ENCODE data around the gene GLI3.
A peak's percentile ranks its signal among the peaks of the same experiment; 100 is the strongest.

GLI3 gene

DNA sequence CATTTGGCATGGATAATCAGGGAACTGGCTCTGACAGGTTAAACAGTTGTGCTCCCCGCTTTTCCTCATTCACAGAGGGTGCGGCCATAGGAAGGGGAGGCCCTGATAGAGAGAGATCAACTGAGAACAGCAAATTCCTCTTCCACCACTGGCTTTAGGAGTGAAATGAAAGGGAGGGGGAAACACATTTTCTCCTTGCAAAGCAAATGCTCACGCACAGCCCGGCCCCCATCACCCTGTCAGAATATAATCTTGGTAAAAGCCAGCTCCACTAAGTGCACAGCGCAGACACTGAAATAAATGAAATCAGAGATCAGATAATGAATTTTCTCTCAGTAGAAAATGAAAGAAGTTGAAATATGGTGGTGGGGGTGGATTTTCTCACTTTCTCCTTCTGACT, 187.2 kb downstream of the GLI3 start:
- H3K9me3 ChIP-seq (replicated peaks in 1 of 11): no peaks in the 10 kb centered on the region
- no peaks in the 10 kb centered on the region for H4K20me1 ChIP-seq
- no peak overlapping the region for H3K9ac ChIP-seq
- no peak overlapping the region for H3K4me3 ChIP-seq
- no peak overlapping the region for H3K27ac ChIP-seq
- no peak for TF ChIP-seq Cebpa-rat (IDR thresholded peaks at IDR 0.05)
- H3K36me3 ChIP-seq: peaks cover 13 to 39% (median 27%) of the 10 kb centered on the region in 11 experiments; a peak in 20 of 22 replicates
- no peak overlapping the region for H3K4me2 ChIP-seq
- H3K27me3 ChIP-seq: no peaks in the 10 kb centered on the region
- H3K4me1 ChIP-seq: no peaks in the 10 kb centered on the region

DNA sequence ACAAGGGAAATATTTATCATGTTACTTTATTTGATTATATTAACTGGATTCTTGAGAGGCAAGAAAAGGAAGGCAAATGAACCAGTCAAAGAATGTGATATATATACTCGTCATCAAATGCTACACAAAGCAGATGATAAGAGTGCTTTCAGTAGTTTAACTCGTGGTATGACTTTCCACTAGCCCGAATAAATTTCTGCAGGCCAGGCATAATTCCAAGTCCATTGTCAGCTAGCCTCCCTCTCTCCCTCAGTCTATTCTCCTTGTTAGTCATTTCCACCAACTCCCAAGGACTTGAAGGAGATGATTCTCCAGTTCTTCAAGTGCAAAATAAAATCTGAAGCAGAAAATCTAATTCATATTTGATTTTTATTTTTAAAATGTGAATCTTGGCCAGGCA, 190.5 kb downstream of the GLI3 start:
- no peak overlapping the region for H3K4me2 ChIP-seq
- peaks cover 0 to 15% (median 0%) of the 10 kb centered on the region in 10 experiments; a peak in 4 of 20 replicates for H3K4me1 ChIP-seq
- TF ChIP-seq Cebpa-rat (IDR thresholded peaks at IDR 0.05): no peak

DNA sequence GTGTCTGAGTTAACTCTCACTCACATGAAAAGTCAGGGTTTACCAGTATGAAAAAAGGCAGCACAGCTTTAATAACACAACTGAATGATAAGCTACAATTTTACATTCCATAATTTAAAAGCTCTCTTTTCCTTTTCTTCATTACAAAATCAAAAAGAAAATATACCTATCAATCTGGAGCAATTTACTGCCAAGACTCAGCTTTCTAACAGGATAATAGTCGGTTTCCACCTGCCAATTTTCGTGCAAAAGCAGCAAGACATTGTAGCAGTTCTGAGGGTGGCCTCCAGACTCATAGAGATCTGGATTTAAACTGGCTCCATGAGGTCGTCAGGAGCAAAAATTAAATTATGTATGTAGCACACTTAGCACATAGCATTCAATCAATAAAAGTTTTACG, 191.0 kb downstream of the GLI3 start:
- Histone ChIP-seq H4K20me1 (no peaks in the 10 kb centered on the region), H3K36me3 (peaks cover 18 to 53% (median 38%) of the 10 kb centered on the region in 11 experiments; a peak in 21 of 22 replicates), H3K27me3 (no peaks in the 10 kb centered on the region), H3K4me3 (no peak overlapping the region), H3K4me1 (peaks cover 0 to 15% (median 0%) of the 10 kb centered on the region in 10 experiments; a peak in 4 of 20 replicates), H3K9ac (no peak overlapping the region), H3K4me2 (no peak overlapping the region), H3K9me3 (replicated peaks in 1 of 11) (no peaks in the 10 kb centered on the region), H3K27ac (no peak overlapping the region)
- no peak for TF ChIP-seq Cebpa-rat (IDR thresholded peaks at IDR 0.05)

More for the DNA sequence above, 190.5 kb downstream of the GLI3 start:
- Histone ChIP-seq H3K36me3 (peaks cover 18 to 53% (median 40%) of the 10 kb centered on the region in 11 experiments; a peak in 21 of 22 replicates), H3K9me3 (replicated peaks in 1 of 11) (no peaks in the 10 kb centered on the region), H3K4me3 (no peak overlapping the region), H4K20me1 (no peaks in the 10 kb centered on the region), H3K27me3 (no peaks in the 10 kb centered on the region), H3K27ac (no peak overlapping the region), H3K9ac (no peak overlapping the region)

DNA sequence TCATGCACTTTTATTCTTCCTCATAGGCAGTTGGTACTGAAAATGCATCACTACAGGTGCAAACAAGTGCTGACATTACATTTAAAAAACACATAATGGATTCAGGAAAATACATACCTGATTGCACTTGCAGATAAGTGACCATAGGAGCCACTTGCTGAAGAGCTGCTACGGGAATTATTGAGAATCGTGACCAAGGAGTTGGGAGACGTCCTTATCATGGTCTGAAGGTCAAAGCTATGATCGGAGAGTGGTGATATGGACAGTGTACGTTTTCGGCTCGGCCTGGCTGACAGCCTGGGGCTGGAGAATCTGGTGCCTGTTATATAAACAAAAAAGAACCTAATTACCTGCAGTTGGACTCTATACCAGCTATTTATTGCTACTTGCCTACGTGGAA, 197.1 kb downstream of the GLI3 start:
- H3K9ac ChIP-seq: no peak overlapping the region
- H3K27me3 ChIP-seq: no peaks in the 10 kb centered on the region
- TF ChIP-seq Cebpa-rat (IDR thresholded peaks at IDR 0.05): no peak
- H4K20me1 ChIP-seq: no peaks in the 10 kb centered on the region
- no peaks in the 10 kb centered on the region for H3K9me3 ChIP-seq (replicated peaks in 1 of 11)
- H3K36me3 ChIP-seq: peaks cover 11 to 78% (median 48%) of the 10 kb centered on the region in 11 experiments; a peak in 19 of 22 replicates
- no peak overlapping the region for H3K27ac ChIP-seq
- H3K4me1 ChIP-seq: peaks cover 0 to 15% (median 6%) of the 10 kb centered on the region in 10 experiments; a peak in 8 of 20 replicates
- no peak overlapping the region for H3K4me2 ChIP-seq
- H3K4me3 ChIP-seq: no peak overlapping the region

DNA sequence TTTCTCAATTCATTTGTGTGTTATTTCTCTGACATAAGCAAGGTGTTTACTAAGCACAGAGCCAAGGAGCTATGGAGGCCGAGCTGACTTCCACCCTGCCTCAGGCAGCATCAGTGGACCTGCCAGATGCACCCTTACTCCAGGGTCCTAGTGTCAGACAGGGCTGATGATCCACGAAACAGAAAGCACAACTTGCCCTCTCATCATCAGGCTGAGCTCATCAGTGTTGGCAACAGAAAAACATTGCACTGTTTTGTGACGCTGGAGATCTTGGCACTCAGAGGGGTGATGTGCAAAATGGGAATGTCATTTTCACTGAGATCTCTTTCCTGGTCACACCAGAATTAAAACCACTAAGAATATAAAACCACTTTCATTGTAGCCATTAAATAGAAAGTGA, 201.8 kb downstream of the GLI3 start:
- Histone ChIP-seq H3K9ac (no peak overlapping the region), H4K20me1 (no peaks in the 10 kb centered on the region), H3K27ac (no peak overlapping the region), H3K9me3 (replicated peaks in 1 of 11) (no peaks in the 10 kb centered on the region), H3K4me1 (peaks cover 0 to 8% (median 0%) of the 10 kb centered on the region in 10 experiments; a peak in 4 of 20 replicates), H3K36me3 (peaks cover 5 to 63% (median 28%) of the 10 kb centered on the region in 11 experiments; a peak in 18 of 22 replicates), H3K27me3 (no peaks in the 10 kb centered on the region), H3K4me2 (no peak overlapping the region), H3K4me3 (no peak overlapping the region)
- no peak for TF ChIP-seq Cebpa-rat (IDR thresholded peaks at IDR 0.05)

DNA sequence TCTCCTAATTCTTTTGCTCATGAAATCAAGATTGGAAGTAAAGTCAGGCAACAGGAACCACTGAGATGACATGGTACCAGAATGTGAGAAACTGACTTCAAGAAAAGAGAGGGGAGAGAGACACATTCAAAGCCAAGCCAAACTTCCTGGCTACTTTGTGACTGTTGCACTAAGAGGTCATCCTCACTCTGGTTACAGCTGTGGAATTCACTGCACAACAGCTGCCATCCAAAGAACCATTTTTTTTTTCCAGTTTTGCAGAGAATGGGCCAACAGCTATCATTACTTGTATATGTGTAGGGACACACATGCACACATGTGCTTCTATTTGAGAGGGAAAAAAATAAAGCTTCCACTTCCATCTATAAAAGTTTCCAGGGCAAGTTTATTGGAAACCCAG, 203.5 kb downstream of the GLI3 start:
- no peaks in the 10 kb centered on the region for H4K20me1 ChIP-seq
- H3K36me3 ChIP-seq: peaks cover 5 to 48% (median 20%) of the 10 kb centered on the region in 11 experiments; a peak in 16 of 22 replicates
- H3K27me3 ChIP-seq: no peaks in the 10 kb centered on the region
- H3K27ac ChIP-seq: no peak overlapping the region
- TF ChIP-seq Cebpa-rat (IDR thresholded peaks at IDR 0.05): no peak
- no peaks in the 10 kb centered on the region for H3K9me3 ChIP-seq (replicated peaks in 1 of 11)
- H3K4me2 ChIP-seq: no peak overlapping the region
- no peak overlapping the region for H3K9ac ChIP-seq
- no peak overlapping the region for H3K4me3 ChIP-seq
- H3K4me1 ChIP-seq: peaks cover 0 to 16% (median 9%) of the 10 kb centered on the region in 10 experiments; a peak in 12 of 20 replicates

DNA sequence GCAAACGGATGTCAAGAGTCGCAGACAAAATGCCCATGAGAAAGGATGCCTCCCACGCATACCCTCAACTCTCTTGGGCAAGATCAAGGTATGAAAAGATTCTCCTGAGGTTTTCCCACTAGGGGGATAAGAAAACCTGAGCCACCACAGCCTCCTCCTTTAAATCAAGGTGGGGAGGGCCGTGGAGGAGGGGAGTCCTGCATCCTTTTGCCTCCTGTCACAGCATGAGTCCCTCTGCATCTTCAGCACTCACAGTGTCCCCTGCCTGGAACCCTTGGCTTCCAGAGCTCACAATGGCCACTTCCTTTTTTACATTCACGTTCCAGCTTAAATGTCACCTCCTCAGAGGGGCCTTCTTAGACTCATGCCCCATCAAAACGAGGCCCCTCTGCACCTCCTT, 207.6 kb downstream of the GLI3 start:
- H3K27me3 ChIP-seq: no peaks in the 10 kb centered on the region
- H3K9me3 ChIP-seq (replicated peaks in 1 of 11): no peaks in the 10 kb centered on the region
- peaks cover 0 to 24% (median 12%) of the 10 kb centered on the region in 10 experiments; a peak in 13 of 20 replicates for H3K4me1 ChIP-seq
- no peak for TF ChIP-seq Cebpa-rat (IDR thresholded peaks at IDR 0.05)
- peaks cover 8 to 33% (median 19%) of the 10 kb centered on the region in 11 experiments; a peak in 20 of 22 replicates for H3K36me3 ChIP-seq
- H3K27ac ChIP-seq: no peak overlapping the region
- no peak overlapping the region for H3K9ac ChIP-seq
- H3K4me3 ChIP-seq: no peak overlapping the region
- H3K4me2 ChIP-seq: peak overlapping the region in 8 of 11 experiments; percentile 3 to 41 (median 10); a peak in 6 of 22 replicates
- no peaks in the 10 kb centered on the region for H4K20me1 ChIP-seq

DNA sequence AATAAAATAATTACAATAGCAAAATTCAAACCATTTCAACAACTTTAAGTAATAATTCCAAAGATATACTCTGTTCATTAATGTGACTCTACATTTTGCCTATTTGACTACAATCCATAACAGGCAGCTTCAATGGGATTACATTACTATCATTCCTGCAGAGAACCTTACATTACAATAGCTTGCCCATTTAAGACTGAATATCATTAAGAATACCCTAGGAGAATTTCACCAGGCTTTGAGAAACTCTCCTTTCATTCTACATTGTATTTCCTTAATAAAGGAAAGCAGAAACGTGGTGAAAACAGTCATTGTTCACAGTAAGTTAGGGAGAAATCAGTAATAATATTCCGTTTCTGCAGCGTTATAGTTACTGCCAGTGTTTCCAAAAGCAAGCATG, 209.5 kb downstream of the GLI3 start:
- Histone ChIP-seq H3K36me3 (peaks cover 16 to 42% (median 32%) of the 10 kb centered on the region in 11 experiments; a peak in 20 of 22 replicates), H3K9me3 (replicated peaks in 1 of 11) (no peaks in the 10 kb centered on the region), H3K27me3 (no peaks in the 10 kb centered on the region), H3K9ac (no peak overlapping the region), H4K20me1 (no peaks in the 10 kb centered on the region), H3K4me3 (no peak overlapping the region), H3K4me1 (peaks cover 0 to 24% (median 12%) of the 10 kb centered on the region in 10 experiments; a peak in 13 of 20 replicates), H3K27ac (no peak overlapping the region), H3K4me2 (no peak overlapping the region)
- no peak for TF ChIP-seq Cebpa-rat (IDR thresholded peaks at IDR 0.05)

DNA sequence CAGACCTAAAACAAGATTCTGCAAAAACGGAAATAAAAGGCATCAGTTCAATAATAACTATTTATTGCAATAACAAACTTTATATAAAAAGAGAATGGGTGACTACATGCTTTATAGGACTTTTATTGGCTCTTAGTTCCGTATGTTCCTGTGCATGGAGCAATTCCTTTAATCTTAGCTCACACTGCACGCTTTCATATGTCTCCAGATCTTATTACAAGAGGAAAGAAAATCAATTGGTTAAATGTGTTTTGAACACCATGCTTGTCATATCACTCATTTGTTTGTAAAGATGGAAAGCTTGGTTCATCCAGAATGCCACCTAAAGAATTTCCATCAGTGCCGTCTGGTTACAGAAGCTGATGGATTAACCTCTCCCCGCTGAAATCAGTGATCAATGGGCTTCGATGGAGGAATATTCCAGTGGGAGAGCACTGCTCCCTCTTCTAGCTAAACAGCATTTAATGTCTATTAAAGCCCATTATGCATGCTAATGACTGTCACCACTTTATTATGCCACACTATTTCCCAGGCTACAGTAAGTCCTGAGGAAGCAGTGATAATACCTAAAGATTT, 210.3 kb downstream of the GLI3 start:
- H3K4me2 ChIP-seq: no peak overlapping the region

More for the DNA sequence above, 210.3 kb downstream of the GLI3 start:
- peaks cover 0 to 24% (median 12%) of the 10 kb centered on the region in 10 experiments; a peak in 13 of 20 replicates for H3K4me1 ChIP-seq
- H3K9ac ChIP-seq: no peak overlapping the region
- H3K4me3 ChIP-seq: no peak overlapping the region
- no peaks in the 10 kb centered on the region for H4K20me1 ChIP-seq
- no peak for TF ChIP-seq Cebpa-rat (IDR thresholded peaks at IDR 0.05)
- H3K9me3 ChIP-seq (replicated peaks in 1 of 11): no peaks in the 10 kb centered on the region
- H3K27ac ChIP-seq: no peak overlapping the region
- peaks cover 16 to 50% (median 37%) of the 10 kb centered on the region in 11 experiments; a peak in 20 of 22 replicates for H3K36me3 ChIP-seq
- H3K27me3 ChIP-seq: no peaks in the 10 kb centered on the region

Measured in BLaER1 treated with 17β-estradiol and CSF1 and Interleukin-3, amounts not matched to agents 10 nM and 100 nM (cell line).